ENCODE results near the gene FCN1.

Gene FCN1

DNA sequence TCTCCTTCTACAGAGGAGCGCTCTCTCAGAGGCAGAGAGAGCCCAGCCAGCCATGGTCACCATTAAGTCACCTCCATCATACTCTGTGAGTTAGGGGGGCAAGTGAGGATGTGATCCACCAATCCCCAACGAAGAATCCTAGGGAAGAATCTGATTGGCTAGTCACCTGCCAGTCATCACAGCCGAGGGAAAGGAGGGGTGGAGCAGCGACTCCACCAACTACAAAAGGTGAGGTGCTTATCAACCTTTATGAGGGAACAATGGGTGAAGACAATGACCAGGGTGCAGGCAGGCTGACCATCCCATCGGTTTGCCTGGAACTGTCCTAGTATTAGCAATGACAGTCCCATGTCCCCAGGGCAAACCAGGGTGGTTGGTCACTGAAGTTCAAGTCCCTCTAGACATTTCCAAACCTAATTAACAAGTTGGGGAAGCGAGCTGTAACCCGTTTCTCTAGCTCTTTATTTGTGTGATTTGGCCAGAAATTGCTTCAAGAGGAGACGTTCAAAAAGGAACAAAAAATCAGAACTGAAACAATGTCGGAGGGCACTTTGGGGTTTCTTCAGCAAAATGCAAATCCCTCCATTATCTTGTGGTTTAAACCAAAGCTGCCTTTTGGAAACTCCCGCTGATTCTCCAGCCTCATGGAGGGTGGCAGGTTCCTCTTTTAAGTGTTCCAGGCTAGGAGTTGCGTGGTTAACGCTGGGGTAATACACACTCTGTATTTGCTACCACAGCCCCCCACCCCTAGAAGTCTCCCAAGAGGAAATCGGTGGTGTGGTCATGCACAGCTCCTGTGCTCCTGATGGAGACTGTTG is 18.8 kb upstream of the FCN1 start:
- Histone ChIP-seq H3K36me3 (ENCODE audit: insufficient read depth, low read length) (no peaks in the 10 kb centered on the region), H3K9ac (ENCODE audit: low read depth, low read length) (no peak overlapping the region), H3K4me1 (ENCODE audit: insufficient read depth, low read length) (no peaks in the 10 kb centered on the region), H3K9me3 (ENCODE audit: control insufficient read depth, insufficient read depth, low read length) (no peaks in the 10 kb centered on the region)

- Histone ChIP-seq H3K9me3 (ENCODE audit: control insufficient read depth, insufficient read depth, low read length) (no peaks in the 10 kb centered on the region), H3K9ac (ENCODE audit: low read depth, low read length) (no peak overlapping the region), H3K4me1 (ENCODE audit: insufficient read depth, low read length) (no peaks in the 10 kb centered on the region), H3K36me3 (ENCODE audit: insufficient read depth, low read length) (no peaks in the 10 kb centered on the region)
Measured at GRCh38 chr9:134935701-134936345, 18.1 kb upstream of the FCN1 start.

GRCh38 chr9:134935056-134935640 is 17.4 kb upstream of the FCN1 start:
- no peak overlapping the region for H3K9ac ChIP-seq (ENCODE audit: low read depth, low read length)
- H3K4me1 ChIP-seq (ENCODE audit: insufficient read depth, low read length) = no peaks in the 10 kb centered on the region
- no peaks in the 10 kb centered on the region for H3K9me3 ChIP-seq (ENCODE audit: control insufficient read depth, insufficient read depth, low read length)

GRCh38 chr9:134933076-134933659 is 15.5 kb upstream of the FCN1 start:
- no peak overlapping the region for H3K9ac ChIP-seq (ENCODE audit: low read depth, low read length)
- no peaks in the 10 kb centered on the region for H3K4me1 ChIP-seq (ENCODE audit: insufficient read depth, low read length)
- no peaks in the 10 kb centered on the region for H3K9me3 ChIP-seq (ENCODE audit: control insufficient read depth, insufficient read depth, low read length)
- H3K36me3 ChIP-seq (ENCODE audit: insufficient read depth, low read length) = no peaks in the 10 kb centered on the region

More at GRCh38 chr9:134935056-134935640, 17.4 kb upstream of the FCN1 start:
- no peaks in the 10 kb centered on the region for H3K36me3 ChIP-seq (ENCODE audit: insufficient read depth, low read length)

DNA sequence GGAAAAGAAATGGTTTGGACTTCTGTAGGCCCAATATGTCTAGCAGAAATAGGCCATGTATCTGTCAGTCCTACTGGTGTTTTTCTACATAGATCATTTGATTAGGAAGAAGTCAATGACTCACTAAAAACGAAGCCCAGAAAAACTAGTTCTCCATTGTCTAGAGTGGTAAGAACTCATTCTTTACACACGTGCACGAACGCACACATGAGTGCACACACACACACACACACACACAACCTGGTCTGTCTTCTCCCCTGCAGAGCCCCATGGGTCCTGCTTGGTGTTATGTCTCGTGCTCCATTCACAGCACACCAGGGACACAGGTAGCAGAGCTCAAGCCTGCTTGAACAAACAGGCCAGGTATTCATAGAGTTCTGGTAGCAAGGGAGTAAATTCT is 14.9 kb upstream of the FCN1 start:
- no peaks in the 10 kb centered on the region for H3K36me3 ChIP-seq (ENCODE audit: insufficient read depth, low read length)
- H3K9me3 ChIP-seq (ENCODE audit: control insufficient read depth, insufficient read depth, low read length) = no peaks in the 10 kb centered on the region
- no peak overlapping the region for H3K9ac ChIP-seq (ENCODE audit: low read depth, low read length)
- no peaks in the 10 kb centered on the region for H3K4me1 ChIP-seq (ENCODE audit: insufficient read depth, low read length)

DNA sequence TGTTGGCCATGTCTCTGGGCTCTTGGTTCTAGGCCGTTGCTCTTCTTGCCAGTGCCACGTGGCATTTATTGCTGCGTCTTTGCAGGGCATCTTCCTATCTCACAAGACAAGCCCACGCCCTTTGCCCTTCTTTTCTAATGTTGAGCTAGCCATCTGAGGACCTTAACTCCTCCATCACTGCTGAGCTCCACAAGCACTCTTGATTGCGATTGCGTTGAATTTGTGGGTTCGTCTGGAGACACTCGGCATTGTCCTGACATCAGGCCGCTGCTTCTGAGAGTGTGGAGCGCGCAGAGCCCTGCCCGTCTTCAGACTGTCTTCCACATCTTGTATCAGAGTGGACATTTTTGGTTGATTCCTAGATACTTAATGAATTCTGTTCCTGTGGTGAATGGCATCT is 14.5 kb upstream of the FCN1 start:
- Histone ChIP-seq H3K9ac (ENCODE audit: low read depth, low read length) (no peak overlapping the region), H3K36me3 (ENCODE audit: insufficient read depth, low read length) (no peaks in the 10 kb centered on the region), H3K4me1 (ENCODE audit: insufficient read depth, low read length) (no peaks in the 10 kb centered on the region), H3K9me3 (ENCODE audit: control insufficient read depth, insufficient read depth, low read length) (no peaks in the 10 kb centered on the region)

- Histone ChIP-seq H3K9me3 (ENCODE audit: control insufficient read depth, insufficient read depth, low read length) (no peaks in the 10 kb centered on the region), H3K4me1 (ENCODE audit: insufficient read depth, low read length) (no peaks in the 10 kb centered on the region), H3K9ac (ENCODE audit: low read depth, low read length) (no peak overlapping the region), H3K36me3 (ENCODE audit: insufficient read depth, low read length) (no peaks in the 10 kb centered on the region)
Measured at GRCh38 chr9:134930398-134930797, 12.7 kb upstream of the FCN1 start.

DNA sequence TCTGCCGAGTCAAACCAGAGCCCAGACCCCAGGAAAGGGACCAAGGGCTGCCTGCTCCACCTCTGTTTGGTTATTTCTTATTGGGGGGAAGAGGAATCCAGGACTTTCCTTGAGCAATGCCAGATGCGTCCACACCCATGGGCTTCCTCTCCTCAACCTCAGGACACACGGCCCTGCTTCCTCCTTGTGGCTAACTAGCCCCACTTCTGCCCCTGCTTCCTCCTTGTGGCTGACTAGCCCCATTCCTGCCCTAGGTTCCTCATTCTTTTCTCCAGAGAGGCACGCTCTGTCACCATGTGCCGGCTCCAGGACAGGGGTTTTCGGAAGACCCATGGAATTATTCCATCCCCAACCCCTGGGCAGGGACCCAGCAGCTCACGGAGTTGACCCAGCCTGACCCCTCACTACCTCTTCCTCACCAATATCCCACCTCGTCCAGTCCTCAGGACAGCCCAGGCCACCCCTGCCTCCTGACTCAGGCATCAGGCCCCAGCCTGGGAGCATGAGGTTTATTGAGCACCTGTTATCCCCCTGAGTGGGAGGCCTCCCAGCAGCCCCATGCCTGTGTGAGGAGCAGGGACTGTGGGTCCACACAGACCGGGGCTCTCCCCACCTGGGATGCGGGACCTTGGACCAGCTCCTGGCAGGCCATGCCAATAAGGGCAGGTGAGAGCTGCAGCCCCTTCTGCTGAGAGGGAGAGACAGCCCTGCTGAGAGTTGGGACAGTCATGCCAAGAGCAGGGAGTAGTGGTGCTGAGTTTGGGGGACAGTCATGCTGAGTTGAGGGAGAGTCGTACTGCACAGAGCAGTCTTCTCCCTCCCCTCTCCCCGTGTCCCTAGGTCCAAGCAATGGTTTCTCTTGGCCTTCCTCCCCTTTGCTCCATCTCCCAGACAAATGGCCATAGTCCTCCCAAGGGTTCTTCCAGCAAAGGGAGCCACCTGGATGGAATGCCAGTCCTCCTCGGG is 11.8 kb upstream of the FCN1 start:
- Histone ChIP-seq H3K4me1 (ENCODE audit: insufficient read depth, low read length) (no peaks in the 10 kb centered on the region), H3K9ac (ENCODE audit: low read depth, low read length) (no peak overlapping the region), H3K9me3 (ENCODE audit: control insufficient read depth, insufficient read depth, low read length) (no peaks in the 10 kb centered on the region), H3K36me3 (ENCODE audit: insufficient read depth, low read length) (no peaks in the 10 kb centered on the region)

DNA sequence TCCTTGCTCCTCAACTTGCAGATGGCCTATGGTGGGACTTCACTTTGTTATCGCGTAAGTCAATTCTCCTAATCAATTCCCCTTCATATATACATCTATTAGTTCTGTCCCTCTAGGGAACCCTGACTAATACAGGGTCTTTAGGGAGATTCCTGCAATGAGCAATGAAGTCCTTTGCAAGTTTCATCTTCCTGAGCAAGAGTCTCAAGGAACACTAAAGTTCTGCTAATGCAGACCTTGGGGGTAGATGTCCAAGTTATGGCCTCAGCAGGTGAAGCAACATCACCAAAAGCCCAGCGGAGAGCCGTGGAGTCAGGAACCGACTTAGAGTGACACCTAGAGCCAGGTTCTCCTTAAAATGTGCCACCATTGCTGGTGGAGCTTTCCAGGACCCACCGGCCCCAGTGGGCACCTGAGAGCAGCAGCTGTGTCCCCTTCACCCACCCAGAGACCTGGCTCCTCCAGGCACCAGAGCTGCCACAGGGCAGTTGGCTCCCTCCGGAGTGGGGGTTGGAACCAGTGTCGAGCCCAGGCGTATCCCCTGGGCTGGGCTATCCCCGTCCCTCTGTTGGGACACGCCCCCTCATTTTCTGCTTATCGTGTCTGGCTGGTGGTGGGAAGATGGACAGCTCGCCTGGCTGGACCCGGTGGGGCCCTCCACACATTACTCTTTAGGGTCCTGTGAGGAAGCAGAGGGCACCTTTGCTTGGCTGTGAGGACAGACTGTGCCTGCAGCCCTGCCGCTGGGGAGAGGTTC is 10.9 kb upstream of the FCN1 start:
- Histone ChIP-seq H3K9ac (ENCODE audit: low read depth, low read length) (no peak overlapping the region), H3K4me1 (ENCODE audit: insufficient read depth, low read length) (no peaks in the 10 kb centered on the region), H3K36me3 (ENCODE audit: insufficient read depth, low read length) (no peaks in the 10 kb centered on the region), H3K9me3 (ENCODE audit: control insufficient read depth, insufficient read depth, low read length) (no peaks in the 10 kb centered on the region)

- H3K4me1 ChIP-seq (ENCODE audit: insufficient read depth, low read length) = no peaks in the 10 kb centered on the region
- no peaks in the 10 kb centered on the region for H3K9me3 ChIP-seq (ENCODE audit: control insufficient read depth, insufficient read depth, low read length)
- no peaks in the 10 kb centered on the region for H3K36me3 ChIP-seq (ENCODE audit: insufficient read depth, low read length)
- H3K9ac ChIP-seq (ENCODE audit: low read depth, low read length) = no peak overlapping the region
Measured at GRCh38 chr9:134925011-134925511, 7.3 kb upstream of the FCN1 start.

- no peaks in the 10 kb centered on the region for H3K4me1 ChIP-seq (ENCODE audit: insufficient read depth, low read length)
- H3K36me3 ChIP-seq (ENCODE audit: insufficient read depth, low read length) = no peaks in the 10 kb centered on the region
- H3K9ac ChIP-seq (ENCODE audit: low read depth, low read length) = no peak overlapping the region
- peaks cover 2% of the 10 kb centered on the region; the same call in 1 of the 2 replicates for H3K9me3 ChIP-seq (ENCODE audit: control insufficient read depth, insufficient read depth, low read length)
Measured at GRCh38 chr9:134923466-134923865, 5.8 kb upstream of the FCN1 start.

DNA sequence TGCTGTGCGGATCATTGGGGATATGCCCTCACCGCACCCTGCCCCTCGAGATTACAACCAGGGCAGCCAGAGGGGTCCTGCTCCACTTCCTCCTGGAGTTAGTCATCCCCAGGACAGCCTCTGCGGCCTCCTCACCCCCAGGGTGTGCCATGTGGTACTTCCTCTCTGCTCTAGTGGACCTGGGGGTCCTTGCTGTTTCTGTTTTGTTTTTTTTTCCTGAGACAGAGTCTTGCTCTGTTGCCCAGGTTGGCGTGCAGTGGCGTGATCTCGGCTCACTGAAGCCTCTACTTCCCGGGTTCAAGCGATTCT is 5.2 kb upstream of the FCN1 start:
- Histone ChIP-seq H3K9ac (ENCODE audit: low read depth, low read length) (no peak overlapping the region), H3K36me3 (ENCODE audit: insufficient read depth, low read length) (no peaks in the 10 kb centered on the region), H3K4me1 (ENCODE audit: insufficient read depth, low read length) (no peaks in the 10 kb centered on the region), H3K9me3 (ENCODE audit: control insufficient read depth, insufficient read depth, low read length) (peaks cover 2% of the 10 kb centered on the region; the same call in 1 of the 2 replicates)

Measured in ES-I3 (cell line).